Upper lobe of left lung (tissue), 4 donors: ENCODE results near the gene SLC6A6.

Source experiments
- CTCF ChIP-seq, 6 experiments: fragments of 450-650 bp in 4 of 6; fragments of 200-600 bp in 2 of 6; sonication (generic) in 2 of 6; IDR thresholded peaks; one replicate each; pipeline ENCODE4 v1.5.1; 2016 to 2019; ENCODE audit warnings: antibody characterized with exemption in 6 of 6
- POLR2A ChIP-seq, 4 donors: fragments of 450-650 bp; IDR thresholded peaks; one replicate each; pipeline ENCODE4 v1.5.1; 2016 to 2017; ENCODE audit warnings: antibody characterized with exemption in 4 of 4, mild to moderate bottlenecking in 2 of 4

- TF ChIP-seq CTCF (IDR thresholded peaks at IDR 0.05) (no peak), POLR2A (IDR thresholded peaks at IDR 0.05) (no peak)
Observed at GRCh38 chr3:14362890-14363289, 39.5 kb upstream of the SLC6A6 start.
